Pancreas (tissue), 10 donors: ENCODE results near the gene TIGD4. TPM values are rescaled to one million over a fixed set of nuclear protein-coding genes. Genes with fewer than 3 reads are reported as not detected.
A peak's percentile ranks its signal among the peaks of the same experiment; 100 is the strongest.
"Not testable (repeated sequence)": the region's sequence is repeated elsewhere in the genome, so short reads cannot be mapped to it uniquely, and the experiment has no call there.

Experiments used
- ATAC-seq, 4 donors: fragments of 200-7000 bp; cut with Tn5 transposase; one replicate each; pipeline versions ENCODE4 v1.8.0 to v1.9.1; 2020; ENCODE audit warnings: mild to moderate bottlenecking in 4 of 4, moderate library complexity in 4 of 4
- DNase-seq, 6 donors: peaks; one replicate each; pipeline ENCODE4 v3.0.0-alpha.2; 2020
- FAIRE-seq: peaks from 2 replicates; lab custom pipeline; 2012; peaks lifted over from hg19 to GRCh38; lab: Jason Lieb, UNC
- H3K27ac ChIP-seq, 4 donors: fragments of 200-600 bp; sonication (generic); 1 replicate in 3 of 4; 2 replicates in 1 of 4; pipeline versions ENCODE4 v1.5.0 to v1.8.0; 2020
- H3K27me3 ChIP-seq, 4 donors: fragments of 200-600 bp; one replicate each; pipeline ENCODE4 v1.8.0; 2021
- H3K36me3 ChIP-seq, 3 donors: fragments of 200-600 bp; sonication (generic) in 1 of 3; one replicate each; pipeline versions ENCODE4 v1.5.0 to v1.8.0; 2020 to 2021
- H3K4me1 ChIP-seq, 3 donors: fragments of 200-600 bp; one replicate each; pipeline ENCODE4 v1.8.0; 2021
- H3K4me3 ChIP-seq, 4 donors: fragments of 200-600 bp; sonication (generic) in 2 of 4; one replicate each; pipeline versions ENCODE4 v1.5.0 to v1.8.0; 2020 to 2021
- H3K9me3 ChIP-seq, 4 donors: fragments of 200-600 bp; one replicate each; pipeline ENCODE4 v1.8.0; 2021
- WGBS, 2 donors: extraction: QIAGEN DNeasy Blood & Tissue Kit; methylation state at CpG; one replicate each; pipeline ENCODE4 v1.1.7; 2013; 5-methylcytosine and 5-hydroxymethylcytosine counted together
- intact Hi-C, 3 donors: fragments of 100-400 bp; cut with DNase I; formaldehyde crosslinking; loops; one replicate each; pipeline versions ENCODE4 v1.11.1 to v1.14.2; 2022
- polyA plus RNA-seq, 2 donors: library from polyadenylated mRNA; stranded (reverse); fragments of 200-250 nt; gene quantifications; one replicate each; pipeline ENCODE4 v1.2.3, GENCODE V29; 2013
- total RNA-seq, 6 donors: library from RNA; stranded (reverse); fragmentation: NEBNext Ultra II Directional in 4 of 6; extraction: Animal tissue kit (Norgen Biotek cat#: 25700) in 4 of 6; gene quantifications; one replicate each; pipeline versions ENCODE4 v1.2.1 to v1.2.4, GENCODE V29; 2021 to 2023
- TF ChIP-seq, protein P1 (sequence below), 4 donors: fragments of 200-600 bp; sonication (generic) in 3 of 4; IDR thresholded peaks; one replicate each; pipeline versions ENCODE4 v1.5.0 to v1.8.0; 2021; ENCODE audit warnings: antibody characterized with exemption in 4 of 4
- donor health status: healthy with polysubstance abuse.
- donor health status: DM: no; HTN: no; CAD: no; lungs with moderate emphysema.
- donor health status: DM: no; HTN: no; CAD: no.
- donor health status: control.
- donor health status: control.
- donor health status: Bipolar disorder and iron deficiency.
- donor health status: DM: yes; HTN: yes; CAD: no.
- donor health status: DM: no; HTN: no; CAD: no.
- donor health status: DM: no; HTN: no; CAD: no.
- donor health status: DM: yes; HTN: yes; CAD: no.

TIGD4 gene
- total and polyA plus RNA-seq, 8 donors, result 0.06 to 0.59 (median 0.20) TPM; not detected in 1

DNA sequence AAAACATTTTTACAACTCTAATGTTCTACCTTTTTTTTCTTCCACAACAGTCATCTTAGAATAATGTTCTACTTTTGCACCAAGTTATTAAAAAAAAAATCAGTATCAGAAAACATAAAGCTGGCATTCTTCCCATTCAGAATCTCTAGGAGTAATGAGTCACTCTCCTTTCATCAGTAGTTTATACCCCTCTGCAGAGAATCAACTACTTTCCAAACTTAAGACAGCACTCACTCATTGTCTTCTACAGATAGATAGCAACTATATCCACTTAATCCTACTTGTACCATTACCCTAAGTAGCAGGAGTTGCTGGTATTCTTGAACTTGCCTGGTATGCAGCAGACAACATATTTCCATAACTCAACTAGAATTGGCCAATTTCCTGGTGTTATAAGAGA, 3.2 kb downstream of the TIGD4 start:
- FAIRE-seq, result no peak
- TF ChIP-seq, protein P1, sequence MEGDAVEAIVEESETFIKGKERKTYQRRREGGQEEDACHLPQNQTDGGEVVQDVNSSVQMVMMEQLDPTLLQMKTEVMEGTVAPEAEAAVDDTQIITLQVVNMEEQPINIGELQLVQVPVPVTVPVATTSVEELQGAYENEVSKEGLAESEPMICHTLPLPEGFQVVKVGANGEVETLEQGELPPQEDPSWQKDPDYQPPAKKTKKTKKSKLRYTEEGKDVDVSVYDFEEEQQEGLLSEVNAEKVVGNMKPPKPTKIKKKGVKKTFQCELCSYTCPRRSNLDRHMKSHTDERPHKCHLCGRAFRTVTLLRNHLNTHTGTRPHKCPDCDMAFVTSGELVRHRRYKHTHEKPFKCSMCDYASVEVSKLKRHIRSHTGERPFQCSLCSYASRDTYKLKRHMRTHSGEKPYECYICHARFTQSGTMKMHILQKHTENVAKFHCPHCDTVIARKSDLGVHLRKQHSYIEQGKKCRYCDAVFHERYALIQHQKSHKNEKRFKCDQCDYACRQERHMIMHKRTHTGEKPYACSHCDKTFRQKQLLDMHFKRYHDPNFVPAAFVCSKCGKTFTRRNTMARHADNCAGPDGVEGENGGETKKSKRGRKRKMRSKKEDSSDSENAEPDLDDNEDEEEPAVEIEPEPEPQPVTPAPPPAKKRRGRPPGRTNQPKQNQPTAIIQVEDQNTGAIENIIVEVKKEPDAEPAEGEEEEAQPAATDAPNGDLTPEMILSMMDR (IDR thresholded peaks at IDR 0.05), result no peak
- H3K4me1 ChIP-seq, result peaks cover 0 to 13% (median 0%) of the 10 kb centered on the region in 3 donors
- no peak overlapping the region for H3K4me3 ChIP-seq
- H3K36me3 ChIP-seq, result no peaks in the 10 kb centered on the region
- DNase-seq, result no peak
- intact Hi-C loops, result no loop called here
- H3K9me3 ChIP-seq, result no peaks in the 10 kb centered on the region
- no peak for ATAC-seq
- no peak overlapping the region for H3K27ac ChIP-seq
- H3K27me3 ChIP-seq, result no peaks in the 10 kb centered on the region

DNA sequence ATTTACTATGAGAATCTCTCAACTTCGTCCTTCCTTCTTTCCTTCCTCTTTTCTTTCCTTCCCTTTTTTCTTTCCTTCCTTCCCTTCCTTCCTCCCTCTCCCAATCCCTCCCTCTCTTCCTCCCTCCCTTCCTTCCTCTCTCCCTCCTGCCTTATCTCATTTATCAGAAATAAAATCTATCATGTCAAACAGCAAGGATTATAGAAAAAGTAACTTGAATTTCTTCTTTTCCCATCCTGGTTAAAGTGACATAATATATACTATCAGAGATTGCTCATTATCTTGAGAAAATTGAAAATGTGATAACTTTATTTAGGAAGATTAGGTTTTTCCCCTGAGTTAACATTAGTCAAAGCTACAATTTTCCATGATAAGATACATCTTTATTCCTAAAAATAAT, 5.6 kb downstream of the TIGD4 start:
- intact Hi-C loops, result no loop called here
- Histone ChIP-seq H3K27ac (no peak overlapping the region), H3K36me3 (no peaks in the 10 kb centered on the region), H3K27me3 (no peaks in the 10 kb centered on the region), H3K4me1 (peaks cover 0 to 6% (median 0%) of the 10 kb centered on the region in 3 donors), H3K9me3 (no peaks in the 10 kb centered on the region), H3K4me3 (no peak overlapping the region)
- 46 to 58% methylated on average over 1 of the region's 1 CpG for WGBS, 2 donors
- TF ChIP-seq, protein P1 (IDR thresholded peaks at IDR 0.05), result no peak
- DNase-seq (no peak), ATAC-seq (no peak), FAIRE-seq (no peak)

DNA sequence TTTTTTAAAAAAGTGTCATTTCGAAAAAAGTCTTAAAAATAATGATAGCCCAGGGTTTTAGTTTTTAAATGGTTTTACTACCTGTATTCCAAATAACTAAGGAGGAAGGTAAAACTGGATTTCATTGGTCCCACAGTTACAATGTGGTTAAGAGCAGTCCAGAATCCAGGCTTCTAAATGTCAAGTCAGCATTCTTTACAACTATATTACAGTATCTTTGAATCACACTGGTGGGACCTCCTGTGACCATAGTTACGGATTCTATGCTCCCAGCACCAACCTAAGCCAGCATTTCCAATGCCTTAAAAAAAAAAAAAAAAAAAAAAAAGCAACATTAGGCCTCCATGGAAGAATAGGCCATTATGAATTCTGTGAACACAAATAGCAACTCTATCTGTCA, 6.2 kb downstream of the TIGD4 start:
- FAIRE-seq, result no peak
- Histone ChIP-seq H3K27me3 (no peaks in the 10 kb centered on the region), H3K9me3 (no peaks in the 10 kb centered on the region), H3K36me3 (no peaks in the 10 kb centered on the region), H3K4me1 (peaks cover 0 to 1% (median 0%) of the 10 kb centered on the region in 3 donors), H3K4me3 (no peak overlapping the region), H3K27ac (no peak overlapping the region)
- intact Hi-C loops, result no loop called here
- ATAC-seq, result no peak
- TF ChIP-seq, protein P1 (IDR thresholded peaks at IDR 0.05), result no peak
- no peak for DNase-seq
- 84 to 95% methylated on average over 2 of the region's 2 CpGs for WGBS, 2 donors

DNA sequence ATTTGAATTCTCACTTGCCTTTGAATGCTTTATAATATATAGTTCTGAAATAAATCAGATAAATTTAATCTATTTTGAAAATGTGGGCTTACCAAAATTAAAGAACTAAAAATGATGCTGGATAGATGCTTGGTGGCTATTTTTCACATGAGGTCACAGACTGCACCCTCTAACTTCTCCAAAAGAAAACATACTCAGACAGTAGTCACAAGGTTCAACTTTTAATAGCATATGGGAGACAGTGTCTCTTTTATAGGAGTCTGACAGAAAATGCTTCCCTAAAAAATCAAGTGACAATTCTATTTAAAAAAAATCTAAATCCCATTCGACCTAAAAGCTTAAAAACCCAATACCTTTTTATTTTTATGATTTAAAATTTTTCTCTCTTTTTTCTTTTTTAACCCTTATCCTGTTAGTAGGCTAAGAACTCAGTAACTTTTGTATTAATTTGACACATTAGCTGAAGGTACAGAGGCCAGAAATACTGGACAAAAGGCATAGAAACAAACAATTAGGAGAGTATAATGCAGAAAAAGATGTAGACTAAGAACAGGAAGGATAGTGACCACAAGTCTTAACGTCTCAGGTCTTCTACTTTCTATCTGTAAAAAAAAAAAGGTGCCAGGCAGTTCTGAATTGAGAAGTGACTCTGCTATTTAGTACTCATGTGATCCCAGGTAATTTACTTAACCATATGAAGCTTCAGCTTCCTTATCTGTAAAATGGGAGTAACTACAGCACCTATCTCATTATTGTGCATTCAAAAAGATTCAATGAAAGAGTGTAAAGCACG, 7.6 kb downstream of the TIGD4 start:
- Histone ChIP-seq H3K36me3 (no peaks in the 10 kb centered on the region), H3K4me1 (no peaks in the 10 kb centered on the region), H3K27ac (no peak overlapping the region), H3K4me3 (no peak overlapping the region), H3K9me3 (no peaks in the 10 kb centered on the region), H3K27me3 (no peaks in the 10 kb centered on the region)
- ATAC-seq, result peak in 1 of 4 donors; percentile 57
- DNase-seq, result no peak
- TF ChIP-seq, protein P1 (IDR thresholded peaks at IDR 0.05), result no peak
- 53 to 62% methylated on average over 3 of the region's 3 CpGs for WGBS, 2 donors
- intact Hi-C loops, result no loop called here
- FAIRE-seq, result no peak

DNA sequence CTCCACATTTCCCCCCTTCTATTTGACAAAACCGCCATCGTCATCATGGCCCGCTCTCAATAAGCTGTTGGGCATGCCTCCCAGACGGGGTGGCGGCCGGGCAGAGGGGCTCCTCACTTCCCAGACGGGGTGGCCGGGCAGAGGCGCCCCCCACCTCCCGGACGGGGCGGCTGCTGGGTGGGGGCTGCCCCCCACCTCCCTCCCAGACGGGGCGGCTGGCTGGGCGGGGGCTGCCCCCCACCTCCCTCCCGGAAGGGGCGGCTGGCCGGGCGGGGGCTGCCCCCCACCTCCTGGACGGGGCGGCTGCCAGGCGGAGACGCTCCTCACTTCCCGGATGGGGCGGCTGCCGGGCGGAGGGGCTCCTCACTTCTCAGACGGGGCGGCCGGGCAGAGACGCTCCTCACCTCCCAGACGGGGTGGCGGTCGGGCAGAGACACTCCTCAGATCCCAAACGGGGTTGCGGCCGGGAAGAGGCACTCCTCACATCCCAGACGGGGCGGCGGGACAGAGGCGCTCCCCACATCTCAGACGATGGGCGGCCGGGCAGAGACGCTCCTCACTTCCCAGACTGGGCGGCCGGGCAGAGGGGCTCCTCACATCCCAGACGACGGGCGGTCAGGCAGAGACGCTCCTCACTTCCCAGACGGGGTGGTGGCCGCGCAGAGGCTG, 14.3 kb downstream of the TIGD4 start:
- intact Hi-C loops, H3K4me1 ChIP-seq, FAIRE-seq, H3K27ac ChIP-seq, ATAC-seq, H3K36me3 ChIP-seq, H3K4me3 ChIP-seq, H3K9me3 ChIP-seq, H3K27me3 ChIP-seq: not testable (repeated sequence)
- 89 to 91% methylated on average over 38 to 54 of the region's 54 CpGs for WGBS, 2 donors
- peak in 1 of 6 donors; percentile 45 for DNase-seq
